Transverse colon (tissue), 4 donors: ENCODE results near the gene RNLS.

ENCODE experiments used
- EP300 ChIP-seq: sonication (generic); formaldehyde crosslinking; IDR thresholded peaks from one replicate; pipeline ENCODE4 v1.6.1; 2017; ENCODE audit warnings: antibody characterized with exemption, low read depth
- POLR2A ChIP-seq: fragments of 450-650 bp; IDR thresholded peaks from one replicate; pipeline ENCODE4 v1.6.1; 2016; ENCODE audit warnings: antibody characterized with exemption, mild to moderate bottlenecking, moderate library complexity
- POLR2AphosphoS5 ChIP-seq, 3 donors: sonication (generic); formaldehyde crosslinking; IDR thresholded peaks; one replicate each; pipeline ENCODE4 v1.6.1; 2016; ENCODE audit warnings: antibody characterized with exemption in 3 of 3
- TF ChIP-seq, protein P1 (sequence below), 5 experiments: fragments of 200-600 bp in 3 of 5; fragments of 450-650 bp in 2 of 5; sonication (generic) in 3 of 5; IDR thresholded peaks; 1 replicate in 2 of 5; 2 replicates in 3 of 5; pipeline ENCODE4 v1.5.1; 2016 to 2017; ENCODE audit warnings: antibody characterized with exemption in 5 of 5, inconsistent platforms in 3 of 5, mild to moderate bottlenecking in 2 of 5, moderate library complexity in 1 of 5

DNA sequence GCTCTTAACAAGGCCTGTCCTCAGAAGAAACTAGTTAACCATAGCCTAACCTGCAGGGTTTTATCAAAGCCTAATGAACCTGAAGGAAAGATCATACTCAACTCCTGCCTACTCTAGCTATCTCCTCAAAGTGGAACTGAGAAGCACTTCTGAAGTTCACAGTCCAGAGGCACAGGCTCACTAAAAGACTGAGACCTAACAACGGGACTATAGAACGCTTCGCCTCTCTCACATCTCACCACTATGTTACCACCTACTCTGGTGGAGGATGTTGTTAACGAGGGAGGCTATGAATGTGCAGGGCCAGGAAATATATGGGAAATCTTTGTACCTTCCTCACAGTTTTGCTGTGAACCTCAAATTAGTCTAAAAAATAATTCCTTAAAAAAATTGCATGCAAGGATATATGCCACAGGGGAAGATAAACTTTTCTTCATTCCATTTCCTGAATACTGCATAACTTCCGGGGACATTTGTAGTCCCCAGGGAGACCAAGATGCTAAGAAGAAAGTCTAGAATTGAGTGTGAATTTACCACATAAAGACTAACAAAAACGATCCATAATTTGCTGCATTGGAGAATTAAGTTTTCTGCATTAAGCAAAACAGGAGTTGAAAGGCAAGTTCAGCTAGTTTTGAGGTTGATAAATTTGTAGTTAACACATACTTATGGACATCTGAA, 25.1 kb upstream of the RNLS start:
- TF ChIP-seq, protein P1, sequence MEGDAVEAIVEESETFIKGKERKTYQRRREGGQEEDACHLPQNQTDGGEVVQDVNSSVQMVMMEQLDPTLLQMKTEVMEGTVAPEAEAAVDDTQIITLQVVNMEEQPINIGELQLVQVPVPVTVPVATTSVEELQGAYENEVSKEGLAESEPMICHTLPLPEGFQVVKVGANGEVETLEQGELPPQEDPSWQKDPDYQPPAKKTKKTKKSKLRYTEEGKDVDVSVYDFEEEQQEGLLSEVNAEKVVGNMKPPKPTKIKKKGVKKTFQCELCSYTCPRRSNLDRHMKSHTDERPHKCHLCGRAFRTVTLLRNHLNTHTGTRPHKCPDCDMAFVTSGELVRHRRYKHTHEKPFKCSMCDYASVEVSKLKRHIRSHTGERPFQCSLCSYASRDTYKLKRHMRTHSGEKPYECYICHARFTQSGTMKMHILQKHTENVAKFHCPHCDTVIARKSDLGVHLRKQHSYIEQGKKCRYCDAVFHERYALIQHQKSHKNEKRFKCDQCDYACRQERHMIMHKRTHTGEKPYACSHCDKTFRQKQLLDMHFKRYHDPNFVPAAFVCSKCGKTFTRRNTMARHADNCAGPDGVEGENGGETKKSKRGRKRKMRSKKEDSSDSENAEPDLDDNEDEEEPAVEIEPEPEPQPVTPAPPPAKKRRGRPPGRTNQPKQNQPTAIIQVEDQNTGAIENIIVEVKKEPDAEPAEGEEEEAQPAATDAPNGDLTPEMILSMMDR (IDR thresholded peaks at IDR 0.05) = no peak
- TF ChIP-seq POLR2A (no peak), POLR2AphosphoS5 (IDR thresholded peaks at IDR 0.05) (no peak), EP300 (no peak)
